Effector CD4-positive, alpha-beta T cell (primary cell): ENCODE measurements around the gene CD93.

ENCODE experiments used
- DNase-seq: peaks from one replicate; pipeline ENCODE4 v3.0.0-alpha.2; 2020

Gene CD93

GRCh38 chr20:23060629-23061028 is 25.5 kb downstream of the CD93 start:
- no peak for DNase-seq

- DNase-seq = no peak
Measured at GRCh38 chr20:23059846-23060245, 26.3 kb downstream of the CD93 start.

GRCh38 chr20:23059001-23059400 is 27.1 kb downstream of the CD93 start:
- DNase-seq = no peak

- DNase-seq = no peak
Measured at GRCh38 chr20:23058240-23058639, 27.9 kb downstream of the CD93 start.

GRCh38 chr20:23052904-23053303 is 33.2 kb downstream of the CD93 start:
- DNase-seq = no peak

GRCh38 chr20:23050847-23051627 is 35.1 kb downstream of the CD93 start:
- no peak for DNase-seq

GRCh38 chr20:23050076-23050838 is 35.9 kb downstream of the CD93 start:
- DNase-seq = no peak

- DNase-seq = no peak
Measured at GRCh38 chr20:23049201-23050075, 36.7 kb downstream of the CD93 start, which contains the start of gene THBD. Gene THBD, minus strand, starts transcription at chr20:23049672. Its CDS starts 168 bp downstream, at chr20:23049504.

GRCh38 chr20:23048283-23049200 is 37.6 kb downstream of the CD93 start:
- no peak for DNase-seq

GRCh38 chr20:23047738-23048214 is 38.3 kb downstream of the CD93 start:
- no peak for DNase-seq

GRCh38 chr20:23047001-23047737 is 39.0 kb downstream of the CD93 start:
- DNase-seq = no peak

- no peak for DNase-seq
Measured at GRCh38 chr20:23046431-23046830, 39.7 kb downstream of the CD93 start.

- no peak for DNase-seq
Measured at GRCh38 chr20:23043376-23043775, 42.7 kb downstream of the CD93 start.

- no peak for DNase-seq
Measured at GRCh38 chr20:23042270-23042669, 43.9 kb downstream of the CD93 start.

GRCh38 chr20:23039885-23040508 is 46.1 kb downstream of the CD93 start:
- no peak for DNase-seq

GRCh38 chr20:23039136-23039875 is 46.8 kb downstream of the CD93 start:
- no peak for DNase-seq

- DNase-seq = no peak
Measured at GRCh38 chr20:23037017-23037481, 49.1 kb downstream of the CD93 start.

GRCh38 chr20:23036371-23036770 is 49.8 kb downstream of the CD93 start:
- DNase-seq = no peak

- no peak for DNase-seq
Measured at GRCh38 chr20:23035731-23036130, 50.4 kb downstream of the CD93 start.
